ENCODE results near the gene TULP4. TPM values are rescaled to one million over a fixed set of nuclear protein-coding genes. Genes with fewer than 3 reads are reported as not detected.

The TULP4 gene
- total RNA-seq, 1 donor from 2014 or later: 100 TPM

DNA sequence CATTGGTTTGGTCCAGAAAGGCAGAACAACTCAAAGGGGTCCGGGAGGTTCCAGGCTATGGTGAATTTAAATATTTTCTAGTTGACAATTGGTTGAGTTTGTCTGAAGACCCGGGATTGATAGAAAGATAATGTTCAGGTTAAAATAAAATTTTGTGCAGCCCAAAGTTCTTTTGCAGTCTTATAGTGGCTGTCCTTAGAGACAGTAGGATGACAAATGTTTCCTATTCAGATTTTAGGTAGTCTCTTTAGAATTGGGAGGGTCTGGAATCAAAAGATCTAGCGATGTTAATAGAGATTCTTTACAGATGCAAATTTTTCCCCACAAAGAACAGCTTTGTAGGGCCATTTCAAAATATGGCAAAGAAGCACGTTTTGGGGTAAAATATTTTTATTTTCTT, 109.1 kb downstream of the TULP4 start:
- H3K27me3 Mint-ChIP-seq (ENCODE audit: unreplicated experiment): no peaks in the 10 kb centered on the region
- H3K36me3 Mint-ChIP-seq (ENCODE audit: unreplicated experiment): peaks cover 12% of the 10 kb centered on the region
- H3K9me3 Mint-ChIP-seq (ENCODE audit: unreplicated experiment): peaks cover 4% of the 10 kb centered on the region
- H3K27ac Mint-ChIP-seq (ENCODE audit: unreplicated experiment): no peak overlapping the region
- DNase-seq (ENCODE audit: extremely low spot score, unreplicated experiment): no peak
- TF ChIP-seq, protein P1, sequence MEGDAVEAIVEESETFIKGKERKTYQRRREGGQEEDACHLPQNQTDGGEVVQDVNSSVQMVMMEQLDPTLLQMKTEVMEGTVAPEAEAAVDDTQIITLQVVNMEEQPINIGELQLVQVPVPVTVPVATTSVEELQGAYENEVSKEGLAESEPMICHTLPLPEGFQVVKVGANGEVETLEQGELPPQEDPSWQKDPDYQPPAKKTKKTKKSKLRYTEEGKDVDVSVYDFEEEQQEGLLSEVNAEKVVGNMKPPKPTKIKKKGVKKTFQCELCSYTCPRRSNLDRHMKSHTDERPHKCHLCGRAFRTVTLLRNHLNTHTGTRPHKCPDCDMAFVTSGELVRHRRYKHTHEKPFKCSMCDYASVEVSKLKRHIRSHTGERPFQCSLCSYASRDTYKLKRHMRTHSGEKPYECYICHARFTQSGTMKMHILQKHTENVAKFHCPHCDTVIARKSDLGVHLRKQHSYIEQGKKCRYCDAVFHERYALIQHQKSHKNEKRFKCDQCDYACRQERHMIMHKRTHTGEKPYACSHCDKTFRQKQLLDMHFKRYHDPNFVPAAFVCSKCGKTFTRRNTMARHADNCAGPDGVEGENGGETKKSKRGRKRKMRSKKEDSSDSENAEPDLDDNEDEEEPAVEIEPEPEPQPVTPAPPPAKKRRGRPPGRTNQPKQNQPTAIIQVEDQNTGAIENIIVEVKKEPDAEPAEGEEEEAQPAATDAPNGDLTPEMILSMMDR (IDR thresholded peaks at IDR 0.05): no peak
- H3K4me3 Mint-ChIP-seq (ENCODE audit: unreplicated experiment): no peak overlapping the region
- peaks cover 14% of the 10 kb centered on the region for H3K4me1 Mint-ChIP-seq (ENCODE audit: unreplicated experiment)

DNA sequence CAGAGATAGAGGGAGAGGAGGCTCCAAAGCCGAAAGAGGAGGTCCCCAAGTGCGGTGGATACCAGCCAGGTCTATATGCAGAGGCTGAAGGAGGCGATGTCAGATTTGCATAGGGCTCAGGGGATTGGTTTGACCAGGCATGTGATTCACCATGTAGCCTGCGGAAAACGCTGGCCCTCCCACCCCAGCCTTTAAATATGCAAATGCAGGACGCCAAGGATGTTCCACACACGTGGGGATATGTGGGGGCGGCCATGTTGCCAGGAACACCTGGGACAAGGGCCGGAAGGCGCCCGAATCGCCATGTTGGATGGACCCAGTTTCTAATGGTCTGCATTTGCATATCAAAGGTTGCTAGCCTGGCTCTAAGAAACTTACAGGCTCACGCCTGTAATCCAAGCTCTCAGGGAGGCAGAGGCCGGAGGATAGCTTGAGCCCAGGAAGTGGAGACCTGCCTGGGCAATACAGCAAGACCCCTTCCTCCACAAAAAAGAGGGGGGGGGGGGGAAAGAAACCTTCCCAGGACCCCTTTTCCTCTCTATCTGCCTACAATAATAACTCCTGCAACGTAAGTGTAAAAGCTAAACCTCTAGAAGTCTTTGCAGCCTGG, 110.5 kb downstream of the TULP4 start:
- no peak overlapping the region for H3K4me3 Mint-ChIP-seq (ENCODE audit: unreplicated experiment)
- DNase-seq (ENCODE audit: extremely low spot score, unreplicated experiment): no peak
- TF ChIP-seq, protein P1 (IDR thresholded peaks at IDR 0.05): no peak

DNA sequence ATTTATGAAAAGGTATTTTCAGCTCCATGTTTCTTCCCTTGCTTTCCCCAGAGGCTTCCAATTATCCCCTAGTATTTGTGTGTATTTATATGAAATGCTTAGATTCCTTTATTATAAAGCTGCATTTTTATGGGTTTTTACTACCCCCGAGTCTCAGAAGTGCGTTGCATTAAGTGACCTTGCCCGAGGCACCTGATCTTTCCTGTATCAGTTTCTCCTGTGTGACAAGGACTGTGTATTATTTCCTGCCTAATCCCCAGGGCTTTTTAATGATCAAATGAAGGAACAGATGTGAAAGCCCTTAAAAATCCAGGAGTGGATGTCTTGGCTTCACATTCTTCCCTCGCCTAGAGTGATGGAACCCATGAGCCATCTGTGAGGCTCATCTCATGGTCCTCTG, 118.8 kb downstream of the TULP4 start:
- no peak for DNase-seq (ENCODE audit: extremely low spot score, unreplicated experiment)
- Mint-ChIP-seq H3K4me3 (ENCODE audit: unreplicated experiment) (no peak overlapping the region), H3K36me3 (ENCODE audit: unreplicated experiment) (peaks cover 24% of the 10 kb centered on the region), H3K27ac (ENCODE audit: unreplicated experiment) (peak overlapping the region; percentile 3), H3K9me3 (ENCODE audit: unreplicated experiment) (no peaks in the 10 kb centered on the region), H3K27me3 (ENCODE audit: unreplicated experiment) (no peaks in the 10 kb centered on the region), H3K4me1 (ENCODE audit: unreplicated experiment) (peaks cover 4% of the 10 kb centered on the region)
- TF ChIP-seq, protein P1 (IDR thresholded peaks at IDR 0.05): no peak

More for the DNA sequence above, 110.5 kb downstream of the TULP4 start:
- H3K36me3 Mint-ChIP-seq (ENCODE audit: unreplicated experiment): peaks cover 10% of the 10 kb centered on the region
- peaks cover 3% of the 10 kb centered on the region for H3K4me1 Mint-ChIP-seq (ENCODE audit: unreplicated experiment)
- H3K27ac Mint-ChIP-seq (ENCODE audit: unreplicated experiment): no peak overlapping the region
- no peaks in the 10 kb centered on the region for H3K27me3 Mint-ChIP-seq (ENCODE audit: unreplicated experiment)
- peaks cover 4% of the 10 kb centered on the region for H3K9me3 Mint-ChIP-seq (ENCODE audit: unreplicated experiment)

DNA sequence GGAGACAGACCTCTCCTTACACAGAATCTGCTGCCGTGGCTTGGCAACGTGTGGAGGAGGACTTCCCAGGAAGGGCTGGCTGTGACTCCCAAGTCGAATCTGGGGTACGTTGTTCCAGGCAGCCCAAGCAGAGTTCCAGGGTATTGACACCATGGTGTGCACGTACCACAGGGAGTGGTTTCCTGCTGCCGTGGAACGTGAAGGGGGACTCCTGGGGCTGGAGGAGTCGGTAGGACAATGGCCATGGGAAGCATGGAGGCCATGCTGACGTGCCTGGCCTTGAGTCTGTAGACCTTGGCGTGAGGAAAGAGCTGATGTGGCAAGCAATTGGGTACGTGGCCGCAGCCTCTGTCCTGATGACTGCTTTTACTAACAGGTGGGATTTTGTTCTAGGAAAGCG, 119.3 kb downstream of the TULP4 start:
- Mint-ChIP-seq H3K9me3 (ENCODE audit: unreplicated experiment) (no peaks in the 10 kb centered on the region), H3K4me3 (ENCODE audit: unreplicated experiment) (no peak overlapping the region), H3K4me1 (ENCODE audit: unreplicated experiment) (peaks cover 4% of the 10 kb centered on the region), H3K27me3 (ENCODE audit: unreplicated experiment) (no peaks in the 10 kb centered on the region), H3K36me3 (ENCODE audit: unreplicated experiment) (peaks cover 21% of the 10 kb centered on the region), H3K27ac (ENCODE audit: unreplicated experiment) (no peak overlapping the region)
- DNase-seq (ENCODE audit: extremely low spot score, unreplicated experiment): no peak
- TF ChIP-seq, protein P1 (IDR thresholded peaks at IDR 0.05): no peak

DNA sequence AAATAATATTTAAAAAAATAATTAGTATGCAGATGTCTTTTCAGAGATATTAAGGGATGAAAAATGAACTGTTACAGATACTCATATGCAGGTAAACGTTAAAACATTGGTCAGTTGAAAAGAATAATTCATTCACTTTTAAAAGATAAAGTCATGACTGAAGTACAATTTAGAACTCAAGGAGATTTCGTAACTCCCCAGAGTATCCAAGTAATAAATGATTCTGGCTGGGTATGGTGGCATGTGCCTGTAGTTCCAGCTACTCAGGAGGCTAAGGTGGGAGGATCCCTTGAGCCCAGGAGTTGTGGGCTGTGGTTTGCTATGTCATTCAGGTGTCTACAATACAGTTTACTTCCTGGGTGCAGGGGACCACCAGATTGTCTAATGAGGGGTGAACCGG, 125.3 kb downstream of the TULP4 start:
- H3K27me3 Mint-ChIP-seq (ENCODE audit: unreplicated experiment): no peaks in the 10 kb centered on the region
- H3K36me3 Mint-ChIP-seq (ENCODE audit: unreplicated experiment): peaks cover 11% of the 10 kb centered on the region
- H3K4me3 Mint-ChIP-seq (ENCODE audit: unreplicated experiment): no peak overlapping the region
- H3K9me3 Mint-ChIP-seq (ENCODE audit: unreplicated experiment): no peaks in the 10 kb centered on the region
- TF ChIP-seq, protein P1 (IDR thresholded peaks at IDR 0.05): no peak
- no peaks in the 10 kb centered on the region for H3K4me1 Mint-ChIP-seq (ENCODE audit: unreplicated experiment)
- no peak for DNase-seq (ENCODE audit: extremely low spot score, unreplicated experiment)
- H3K27ac Mint-ChIP-seq (ENCODE audit: unreplicated experiment): no peak overlapping the region

Measured in osteocyte (in vitro differentiated cells).